KG1 (cell line): ENCODE measurements around the gene HIVEP1.
"Not testable (repeated sequence)": the region's sequence is repeated elsewhere in the genome, so short reads cannot be mapped to it uniquely, and the experiment has no call there.

ENCODE experiments used
- DNase-seq: peaks from one replicate; lab custom pipeline; 2025; lab: John Stamatoyannopoulos, UW

HIVEP1 gene

DNA sequence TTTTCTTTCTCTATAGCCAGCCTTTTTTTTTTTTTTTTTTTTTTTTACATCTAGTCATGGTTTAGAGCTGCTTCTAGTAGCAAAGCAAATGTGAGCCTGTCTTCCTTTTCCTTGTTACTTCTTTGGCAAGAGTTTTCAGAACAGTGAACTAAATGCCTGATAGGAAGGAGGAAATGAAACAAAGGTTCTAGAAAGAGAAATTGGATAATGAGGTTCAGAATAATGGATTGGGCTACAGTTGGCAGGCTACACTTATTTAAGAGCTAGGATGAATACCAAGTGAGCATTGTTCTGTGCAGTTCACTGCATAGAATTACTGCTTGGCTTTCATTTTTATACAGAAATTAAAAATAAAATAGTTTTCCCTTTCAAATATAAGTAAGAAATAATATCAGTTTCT lies 78.6 kb downstream of the HIVEP1 start:
- no peak for DNase-seq

DNA sequence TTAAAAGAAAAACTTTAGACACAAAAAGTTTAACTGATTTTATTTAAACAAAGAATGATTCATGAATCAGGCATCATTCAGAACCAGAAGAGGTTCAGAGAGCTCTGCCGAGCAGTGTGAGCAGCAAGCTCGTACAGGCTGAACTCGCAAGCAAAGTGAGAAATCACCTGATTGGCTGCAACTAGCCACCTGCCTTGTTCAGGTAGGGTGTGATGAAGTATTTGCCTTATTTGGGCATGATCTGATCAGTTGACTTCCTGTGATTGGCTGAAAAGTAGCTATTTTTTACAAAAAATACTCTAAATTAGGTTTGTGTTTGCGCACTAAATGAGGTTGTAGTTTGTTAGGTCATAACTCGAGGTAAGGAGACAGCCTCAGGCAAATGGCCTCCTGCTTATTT lies 80.7 kb downstream of the HIVEP1 start:
- DNase-seq, result no peak

- no peak for DNase-seq
These were observed 82.6 kb downstream of the HIVEP1 start for GRCh38 chr6:12094689-12095088.

DNA sequence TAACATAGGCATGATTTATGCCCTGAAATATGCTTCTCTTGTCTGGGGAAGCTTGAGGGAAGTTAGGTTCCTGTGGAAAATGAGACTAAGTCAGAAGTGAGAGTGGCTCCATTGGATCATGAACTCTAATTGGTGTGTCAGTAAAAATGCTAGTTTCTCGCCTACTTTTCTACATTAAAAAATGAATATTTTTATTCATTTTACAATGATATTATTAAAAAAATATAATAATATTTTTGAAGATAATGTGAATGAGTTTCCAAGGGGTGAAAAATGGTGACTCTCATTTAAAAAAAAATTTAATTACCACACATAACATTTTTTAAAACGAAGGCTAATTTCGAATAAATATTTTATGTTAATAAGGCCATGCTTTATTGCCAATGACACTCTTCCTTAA lies 84.2 kb downstream of the HIVEP1 start:
- no peak for DNase-seq

- DNase-seq, result no peak
These were observed 85.7 kb downstream of the HIVEP1 start for GRCh38 chr6:12097791-12098190.

DNA sequence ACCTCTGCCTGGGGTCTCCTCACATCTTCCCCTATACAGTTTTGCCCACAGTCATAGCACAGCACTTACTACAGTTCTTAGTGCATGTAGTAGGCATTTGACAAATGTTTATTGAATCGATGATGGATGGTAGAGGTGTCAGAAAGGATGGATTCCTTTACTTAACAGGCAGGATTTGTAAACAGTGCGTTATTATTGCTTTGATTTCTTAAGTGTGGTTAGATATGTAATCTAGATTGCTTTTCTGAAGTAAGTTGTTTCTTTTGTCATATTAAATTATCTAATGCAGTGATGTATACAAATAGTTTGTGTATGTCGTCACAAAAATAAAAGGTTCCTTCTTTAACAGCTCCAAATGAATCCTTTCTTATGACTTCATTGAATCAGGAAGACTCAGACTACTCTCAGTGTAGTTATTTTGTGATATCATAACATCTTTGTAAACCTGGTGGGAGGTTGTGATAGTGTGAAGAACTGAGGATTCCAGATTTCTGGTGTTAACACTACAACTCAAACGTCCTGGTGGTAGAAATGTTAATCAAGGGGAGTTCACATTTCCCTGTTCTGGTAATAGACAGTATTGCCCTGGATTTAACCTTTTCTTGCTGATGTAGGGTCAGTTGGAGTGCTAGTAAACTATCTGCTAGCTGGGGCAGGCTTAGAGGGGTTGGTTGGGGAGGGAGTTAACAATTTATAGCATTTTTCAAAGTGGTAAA lies 87.7 kb downstream of the HIVEP1 start:
- DNase-seq, result no peak

DNA sequence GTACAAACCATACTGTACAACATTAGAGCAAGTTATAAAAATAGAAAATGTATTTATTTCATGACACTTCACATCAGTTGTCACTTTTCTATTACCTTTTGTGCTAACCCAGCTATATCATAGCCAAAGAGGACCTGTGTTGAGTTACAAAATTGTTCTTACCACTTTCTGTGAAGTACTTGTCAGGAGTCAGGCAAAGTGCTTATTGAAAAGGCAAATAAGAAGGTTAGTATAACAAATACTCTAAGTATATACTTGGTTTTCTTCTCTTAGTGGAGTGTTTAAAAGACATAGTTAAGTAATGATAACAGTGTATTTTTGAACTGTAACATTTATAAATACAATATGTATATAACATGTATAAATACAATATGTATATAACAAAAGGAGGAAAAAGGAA lies 88.9 kb downstream of the HIVEP1 start:
- DNase-seq, result no peak

GRCh38 chr6:12101653-12102312 lies 89.7 kb downstream of the HIVEP1 start:
- no peak for DNase-seq

DNA sequence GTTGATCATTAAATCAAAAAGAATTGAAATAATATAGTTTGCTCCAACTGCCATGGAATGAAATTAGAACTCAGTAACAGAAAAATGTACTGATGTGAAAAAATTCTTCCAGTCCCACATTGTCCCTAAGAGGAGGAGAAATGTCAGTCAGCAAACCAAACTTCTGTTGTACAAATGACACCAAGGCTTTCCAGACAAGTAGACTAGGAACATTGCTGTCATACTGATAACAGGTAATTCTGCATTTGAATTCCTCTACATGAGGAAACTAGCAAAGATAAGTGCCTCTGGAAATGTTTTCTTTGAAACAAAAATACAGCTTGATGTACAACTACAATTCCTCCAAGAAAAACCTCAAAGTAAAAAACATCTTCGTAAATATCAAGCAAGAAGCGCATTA lies 90.2 kb downstream of the HIVEP1 start:
- DNase-seq, result no peak

- DNase-seq, result no peak
These were observed 91.0 kb downstream of the HIVEP1 start for GRCh38 chr6:12103158-12103557.

DNA sequence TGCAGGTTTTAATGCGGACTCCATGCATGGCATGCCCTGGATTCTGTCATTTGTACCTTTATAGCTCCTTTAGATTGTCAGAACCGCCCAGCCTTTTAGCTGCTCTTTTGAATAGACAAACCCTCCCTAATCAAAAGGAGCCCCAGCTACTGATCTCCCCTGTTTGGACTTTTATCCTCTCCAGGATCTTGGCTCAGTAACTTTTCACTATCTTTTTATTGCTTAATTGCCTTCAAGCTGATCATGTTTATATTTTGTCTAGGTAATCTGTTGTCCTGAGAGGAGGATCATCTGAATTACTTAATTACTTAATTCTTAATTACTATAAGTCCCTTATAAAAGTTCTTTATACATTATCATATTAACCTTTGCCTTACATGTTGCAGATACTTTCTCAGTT lies 93.2 kb downstream of the HIVEP1 start:
- no peak for DNase-seq

DNA sequence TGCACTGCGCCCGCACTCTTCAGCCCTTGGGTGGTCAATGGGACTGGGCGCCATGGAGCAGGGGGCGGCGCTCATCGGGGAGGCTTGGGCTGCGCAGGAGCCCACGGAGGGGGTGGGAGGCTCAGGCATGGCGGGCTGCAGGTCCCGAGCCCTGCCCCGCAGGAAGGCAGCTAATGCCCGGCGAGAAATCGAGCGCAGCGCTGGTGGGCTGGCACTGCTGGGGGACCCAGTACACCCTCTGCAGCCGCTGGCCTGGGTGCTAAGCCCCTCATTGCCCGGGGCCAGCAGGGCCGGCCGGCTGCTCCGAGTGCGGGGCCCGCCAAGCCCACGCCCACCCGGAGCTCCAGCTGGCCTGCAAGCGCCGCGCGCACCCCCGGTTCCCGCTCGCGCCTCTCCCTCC lies 96.3 kb downstream of the HIVEP1 start:
- not testable (repeated sequence) for DNase-seq

DNA sequence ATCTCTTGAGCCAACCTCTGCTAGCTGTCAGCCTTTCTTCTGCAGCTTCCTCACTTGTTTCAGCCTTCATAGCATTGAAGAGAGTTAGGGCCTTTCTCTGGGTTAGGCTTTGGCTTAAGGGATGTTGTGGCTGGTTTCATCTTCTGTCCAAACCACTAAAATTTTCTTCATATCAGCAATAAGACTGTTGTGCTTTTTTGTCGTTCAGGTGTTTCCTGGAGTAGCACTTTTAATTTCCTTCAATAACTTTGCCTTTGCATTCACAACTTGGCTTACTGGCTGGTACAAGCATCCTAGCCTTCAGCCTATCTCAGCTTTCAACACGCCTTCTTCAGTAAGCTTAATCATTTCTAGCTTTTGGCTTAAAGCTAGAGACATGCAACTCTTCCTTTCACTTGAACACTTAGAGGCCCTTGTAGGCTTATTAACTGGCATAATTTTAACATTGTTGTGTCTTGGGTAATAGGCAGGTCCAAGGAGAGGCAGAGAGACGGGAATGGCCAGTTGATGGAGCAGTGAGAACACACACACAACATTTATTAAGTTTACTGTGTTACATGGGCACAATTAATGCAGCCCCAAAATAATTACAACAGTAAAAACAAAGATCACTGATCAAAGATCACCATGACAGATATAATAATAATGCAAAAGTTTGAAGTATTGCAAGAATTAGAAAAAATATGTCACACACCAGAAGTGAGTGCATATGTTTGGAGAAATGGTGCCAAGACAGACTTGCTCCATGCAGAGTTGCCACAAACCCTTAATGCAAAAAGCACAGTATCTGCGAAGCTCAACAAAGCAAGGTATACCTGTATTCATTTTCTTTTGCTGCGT lies 98.6 kb downstream of the HIVEP1 start:
- DNase-seq, result no peak

DNA sequence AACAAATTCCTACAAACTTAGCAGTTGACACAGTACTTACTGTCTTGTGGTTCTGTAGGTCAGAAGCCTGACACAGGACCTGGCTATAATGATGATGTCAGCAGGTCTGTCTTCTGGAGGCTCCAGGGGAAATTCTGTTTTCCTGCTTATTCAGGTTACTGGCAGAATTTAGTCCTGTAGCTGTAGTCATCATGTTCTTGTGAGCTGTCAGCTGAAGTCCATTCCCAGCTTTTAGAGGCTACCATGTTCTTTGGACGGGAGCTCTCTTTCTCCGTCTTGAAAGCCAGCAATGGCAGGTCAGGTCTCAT lies 99.2 kb downstream of the HIVEP1 start:
- DNase-seq, result no peak

DNA sequence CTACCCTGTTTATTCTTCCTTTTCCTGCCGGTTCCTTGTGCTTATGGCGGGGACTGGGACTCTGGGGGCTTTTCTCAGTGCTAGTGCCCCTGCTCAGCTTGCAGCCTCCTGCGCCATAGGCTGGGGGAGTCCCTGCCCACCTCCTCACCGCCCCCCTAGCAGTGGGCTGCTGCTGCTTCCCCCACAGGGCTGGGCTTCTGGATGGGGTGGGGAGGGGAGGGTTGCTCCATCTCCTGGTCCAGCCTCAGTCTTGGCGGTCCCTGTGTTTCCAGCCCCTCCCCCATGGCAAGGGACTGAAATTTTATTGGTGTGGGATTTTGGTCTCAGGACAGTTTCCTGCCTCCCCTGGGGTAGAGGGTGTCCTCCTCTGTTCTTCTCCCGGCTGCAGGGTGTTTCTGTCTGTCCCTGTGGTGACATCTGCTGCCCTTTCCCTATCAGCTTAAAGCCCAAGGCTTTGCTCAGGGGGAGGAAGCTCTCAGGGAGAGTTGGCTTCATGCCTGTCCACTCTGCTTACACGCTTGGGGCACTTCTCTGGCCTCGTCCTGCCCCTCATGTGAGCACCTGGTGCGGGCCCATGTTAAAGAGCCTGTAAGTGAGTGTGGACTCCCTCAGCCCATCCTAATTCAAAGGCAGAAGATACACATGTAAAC lies 100.6 kb downstream of the HIVEP1 start:
- no peak for DNase-seq

GRCh38 chr6:12113190-12113577 lies 101.1 kb downstream of the HIVEP1 start:
- DNase-seq, result no peak

DNA sequence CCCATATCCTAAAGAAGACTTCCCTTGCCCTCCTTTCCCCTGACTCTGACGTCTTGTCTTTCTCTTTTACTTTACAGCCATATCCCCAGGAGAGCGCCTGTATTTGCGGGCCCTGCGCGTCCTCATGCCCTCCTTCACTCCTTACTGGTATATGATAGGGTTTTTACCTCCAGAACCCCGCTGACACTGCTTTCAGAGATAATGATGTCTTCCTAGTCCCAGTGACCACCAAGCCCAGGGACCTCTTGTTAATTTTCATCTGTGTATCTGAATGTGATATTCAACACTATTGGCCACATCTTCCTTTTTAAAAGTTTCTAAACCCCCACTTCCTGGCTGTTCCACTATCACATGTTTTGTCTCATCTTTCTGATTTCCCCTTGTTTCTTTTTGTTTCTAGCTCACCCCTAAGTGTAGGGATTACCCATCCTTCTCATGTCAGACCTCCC lies 102.0 kb downstream of the HIVEP1 start:
- no peak for DNase-seq

- DNase-seq, result no peak
These were observed 102.9 kb downstream of the HIVEP1 start for GRCh38 chr6:12115001-12115400.

DNA sequence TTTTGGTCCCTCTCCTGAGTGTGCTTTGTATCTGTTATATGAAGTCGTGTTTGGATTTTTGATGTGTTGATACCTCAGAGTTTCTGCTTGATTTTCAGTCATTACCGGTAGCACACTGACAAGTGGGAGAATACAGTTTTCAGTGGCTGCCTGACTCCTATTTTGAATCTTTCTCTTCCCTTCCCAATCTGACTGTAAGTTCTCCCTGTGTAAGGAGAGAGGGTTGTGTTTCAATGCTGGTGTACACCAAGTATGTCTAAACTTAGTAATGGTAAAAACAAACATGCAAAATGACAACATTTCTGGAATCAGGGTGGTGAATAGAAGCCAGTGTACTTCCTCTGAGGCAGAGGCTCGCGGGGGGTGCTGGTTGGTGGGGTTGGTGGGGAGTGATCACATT lies 103.4 kb downstream of the HIVEP1 start:
- DNase-seq, result no peak

- no peak for DNase-seq
These were observed 104.2 kb downstream of the HIVEP1 start for GRCh38 chr6:12116264-12116800.

DNA sequence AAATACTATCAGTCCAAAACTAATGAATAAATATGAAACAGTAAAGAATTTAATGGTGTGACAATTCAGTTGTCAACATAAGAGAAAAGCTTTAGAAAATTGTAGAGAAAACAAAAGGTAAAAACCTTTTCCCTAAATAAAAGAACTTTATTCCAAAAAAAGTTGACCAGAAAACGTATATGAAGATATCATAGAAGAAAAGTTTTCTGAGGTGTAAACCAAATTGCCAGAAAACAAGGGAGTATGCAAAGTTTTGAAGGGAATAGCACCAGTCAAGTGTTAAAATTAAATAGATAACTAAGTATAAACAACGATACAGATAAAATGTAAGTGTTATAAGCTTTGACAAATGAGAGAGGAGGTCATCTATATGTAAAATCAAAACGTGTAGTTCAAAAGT lies 104.9 kb downstream of the HIVEP1 start:
- no peak for DNase-seq

DNA sequence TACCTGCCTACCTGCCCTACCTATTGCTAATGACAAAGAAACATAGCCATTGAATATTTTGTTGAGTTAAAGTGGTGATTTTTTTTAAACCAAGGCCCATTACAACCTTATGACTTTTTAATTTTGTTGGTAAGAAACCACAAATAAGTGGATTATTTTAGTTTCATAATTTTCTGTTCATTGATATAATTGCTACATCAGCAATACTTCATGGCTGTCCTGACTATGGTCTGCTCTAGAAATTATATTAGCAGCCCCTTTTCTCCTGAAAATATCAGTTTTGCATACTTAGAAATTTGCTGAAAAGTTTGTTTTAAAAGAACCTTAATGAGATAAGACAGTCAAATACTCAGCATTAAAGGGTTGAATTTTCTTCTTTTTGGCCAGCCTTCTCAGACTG lies 106.5 kb downstream of the HIVEP1 start:
- DNase-seq, result no peak
